HUES6 (cell line): ENCODE data around the gene ATP6V0B.

Experiments
- H3K27ac ChIP-seq: 2 replicates; pipeline ENCODE4 v1.7.0; 2013; ENCODE audit warnings: low read depth, mild to moderate bottlenecking, low read length, inconsistent platforms
- H3K27me3 ChIP-seq: 2 replicates; pipeline ENCODE4 v1.6.1; 2013; ENCODE audit warnings: low read length; ENCODE audit not compliant: control insufficient read depth, insufficient read depth
- H3K36me3 ChIP-seq: 2 replicates; pipeline ENCODE4 v1.6.1; 2013; ENCODE audit warnings: low read length; ENCODE audit not compliant: control insufficient read depth, insufficient read depth
- H3K4me1 ChIP-seq: 2 replicates; pipeline ENCODE4 v1.6.1; 2013; ENCODE audit warnings: low read length; ENCODE audit not compliant: control insufficient read depth, insufficient read depth
- H3K4me3 ChIP-seq: 2 replicates; pipeline ENCODE4 v1.5.1; 2013; ENCODE audit warnings: low read depth, low read length
- H3K9ac ChIP-seq: one replicate; pipeline ENCODE4 v1.6.1; 2013; ENCODE audit warnings: mild to moderate bottlenecking, low read length
- H3K9me3 ChIP-seq: 2 replicates; pipeline ENCODE4 v1.6.1; 2013; ENCODE audit warnings: low read depth, low read length; ENCODE audit not compliant: control insufficient read depth, insufficient read depth

Gene ATP6V0B

DNA sequence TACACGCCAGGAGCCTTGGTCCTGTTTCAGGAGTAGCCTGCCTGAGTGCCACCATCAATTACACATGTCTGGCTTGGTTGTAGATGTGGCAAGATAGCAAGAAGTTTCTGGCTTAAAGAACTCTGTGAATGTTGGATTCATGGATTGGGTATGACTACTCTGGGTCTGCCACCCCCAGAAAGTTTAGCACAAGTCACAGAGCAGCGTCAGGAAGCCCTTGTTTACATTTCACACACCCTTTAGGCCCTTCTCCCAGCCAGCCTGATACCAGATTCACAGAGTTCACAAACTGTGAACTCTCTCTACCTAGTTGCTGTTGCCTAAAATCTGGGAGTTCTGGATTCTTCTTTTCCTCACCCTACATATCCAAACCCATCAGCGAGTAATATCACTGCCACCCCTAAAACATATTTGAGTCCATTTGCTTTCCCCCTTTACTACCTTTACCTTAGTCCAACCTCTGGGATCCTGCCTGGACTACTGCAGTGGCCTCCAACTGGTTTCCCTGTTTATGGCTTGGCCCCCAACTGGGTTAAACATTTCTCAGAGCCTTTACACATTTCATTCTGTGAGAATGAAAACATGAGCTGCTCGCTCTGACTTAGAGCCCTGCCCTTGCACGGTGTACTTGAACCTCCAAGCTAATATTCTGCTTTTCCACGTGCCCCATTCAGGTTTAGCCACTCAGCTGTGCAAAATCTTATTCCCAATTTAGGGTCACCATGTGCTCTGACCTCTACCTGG is 12.6 kb downstream of the ATP6V0B start:
- no peak overlapping the region for H3K4me3 ChIP-seq
- no peaks in the 10 kb centered on the region for H3K9me3 ChIP-seq
- H3K27ac ChIP-seq = no peak overlapping the region
- H3K27me3 ChIP-seq = no peaks in the 10 kb centered on the region
- peaks cover 43% of the 10 kb centered on the region for H3K36me3 ChIP-seq
- H3K4me1 ChIP-seq = peaks cover 7% of the 10 kb centered on the region; the same call in 1 of the 2 replicates
- H3K9ac ChIP-seq = no peak overlapping the region

- Histone ChIP-seq H3K4me1 (peaks cover 20% of the 10 kb centered on the region), H3K9ac (peak overlapping the region; percentile 68), H3K36me3 (peaks cover 17% of the 10 kb centered on the region), H3K27ac (no peak overlapping the region; the same call in 1 of the 2 replicates), H3K4me3 (peak overlapping the region; percentile 85), H3K9me3 (no peaks in the 10 kb centered on the region), H3K27me3 (no peaks in the 10 kb centered on the region)
Measured at GRCh38 chr1:43990271-43991199, 15.8 kb downstream of the ATP6V0B start.

DNA sequence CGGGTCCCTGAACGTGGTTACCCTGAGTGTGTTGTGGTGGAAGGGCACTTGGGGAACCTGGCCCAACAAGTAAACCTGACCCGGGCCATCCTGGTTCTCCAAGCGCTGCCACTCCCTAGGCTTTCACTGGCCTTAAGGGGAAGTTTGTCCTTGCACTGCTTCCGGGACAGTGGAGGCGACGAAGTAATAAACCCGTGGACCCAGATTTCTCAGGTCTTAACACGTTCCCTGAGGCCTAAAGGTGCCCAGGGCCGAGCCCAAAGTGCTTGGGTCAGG is 16.4 kb downstream of the ATP6V0B start:
- peaks cover 20% of the 10 kb centered on the region for H3K4me1 ChIP-seq
- no peaks in the 10 kb centered on the region for H3K27me3 ChIP-seq
- H3K27ac ChIP-seq = peak overlapping the region; percentile 42; the same call in 1 of the 2 replicates
- H3K9me3 ChIP-seq = no peaks in the 10 kb centered on the region
- H3K36me3 ChIP-seq = peaks cover 12% of the 10 kb centered on the region
- H3K4me3 ChIP-seq = peak overlapping the region; percentile 85
- peak overlapping the region; percentile 68 for H3K9ac ChIP-seq

DNA sequence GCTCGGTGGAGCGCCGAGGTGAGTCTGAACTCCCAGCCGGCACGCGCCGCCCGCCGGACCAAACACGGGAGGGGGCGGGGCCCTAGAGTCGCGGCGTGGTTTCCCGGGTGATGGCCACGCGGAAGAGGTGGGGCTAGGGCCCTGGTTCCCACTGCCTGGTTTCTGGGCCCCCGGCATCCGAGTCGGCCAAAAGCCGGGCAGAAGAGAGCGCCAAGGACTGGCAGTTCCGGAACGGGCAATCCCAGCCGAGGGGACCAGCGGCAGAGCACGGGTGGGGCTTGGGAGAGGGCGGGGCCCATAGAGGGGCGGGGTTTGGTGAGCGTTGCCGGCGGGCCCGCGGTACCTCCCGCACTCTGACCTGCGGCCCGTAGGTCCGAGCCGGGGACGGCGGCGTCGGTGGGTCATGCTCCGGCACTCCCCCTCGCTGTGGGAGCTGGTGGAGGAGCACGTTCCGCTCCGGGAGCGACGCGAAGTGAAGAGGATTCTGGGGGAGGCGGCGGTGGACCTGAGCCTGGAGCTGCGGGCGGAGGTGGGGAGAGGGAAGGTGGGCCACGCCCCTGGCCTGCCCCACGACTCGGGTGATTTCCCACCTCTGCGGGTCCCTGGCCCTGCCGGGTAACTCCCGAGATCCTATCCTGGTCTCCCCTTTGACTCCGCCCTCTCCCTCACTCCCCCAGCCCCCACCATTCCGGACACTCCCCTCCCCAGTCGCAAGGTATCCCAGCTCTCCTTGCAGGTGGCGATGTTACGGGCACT is 16.9 kb downstream of the ATP6V0B start, which contains the start of gene CCDC24:
CCDC24 (plus strand) TSS at position 124 of the 756 bp plus-strand sequence; CDS start at position 404, 280 bp downstream.
- H3K27ac ChIP-seq = peak within 1 kb of the TSS; percentile 42
- H3K4me1 ChIP-seq = peaks cover 20% of the 10 kb centered on the region
- peaks cover 8% of the 10 kb centered on the region for H3K36me3 ChIP-seq
- H3K9me3 ChIP-seq = no peaks in the 10 kb centered on the region
- peak within 1 kb of the TSS; percentile 68 for H3K9ac ChIP-seq
- H3K4me3 ChIP-seq = peak within 1 kb of the TSS; percentile 85
- H3K27me3 ChIP-seq = no peaks in the 10 kb centered on the region

DNA sequence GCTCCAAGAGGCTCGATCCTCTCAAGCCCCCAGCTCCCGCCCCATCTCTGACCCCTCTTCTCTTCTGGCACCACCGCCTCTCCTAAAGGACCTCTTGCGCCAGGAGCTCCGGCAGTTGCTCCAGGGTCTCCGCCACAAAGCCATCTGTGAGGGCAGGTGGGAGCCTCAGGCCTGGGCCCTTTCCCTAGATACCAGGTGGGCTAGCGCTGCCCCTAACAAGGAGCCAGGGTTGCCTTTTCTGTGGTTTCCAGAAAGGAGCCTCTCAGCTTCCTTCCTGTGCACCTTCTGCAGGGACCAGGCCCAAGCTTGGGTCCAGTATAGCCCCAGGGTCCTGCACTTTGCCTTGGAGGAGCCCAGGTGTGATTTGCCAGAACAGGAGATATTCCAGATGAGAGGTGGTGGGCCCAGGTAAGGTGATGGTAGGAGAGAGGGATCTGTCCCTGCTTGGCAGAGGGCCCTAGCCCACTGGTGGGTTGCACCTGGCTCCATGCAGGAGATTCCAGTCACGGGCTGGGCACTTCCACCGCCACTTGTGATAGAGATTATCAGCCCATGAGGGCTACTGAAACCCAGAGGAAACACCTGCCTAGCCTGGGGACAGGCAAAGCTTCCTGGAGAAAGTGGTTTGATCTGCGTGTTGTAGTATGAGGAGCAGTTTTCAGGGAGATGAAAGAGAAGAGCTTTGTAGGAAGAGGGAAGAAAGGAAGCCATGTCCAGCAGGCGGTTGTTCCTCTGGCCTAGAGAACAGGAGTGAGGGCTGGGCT is 17.7 kb downstream of the ATP6V0B start:
- peaks cover 24% of the 10 kb centered on the region for H3K4me1 ChIP-seq
- H3K9ac ChIP-seq = peak overlapping the region; percentile 66
- H3K9me3 ChIP-seq = no peaks in the 10 kb centered on the region
- H3K27ac ChIP-seq = no peak overlapping the region
- peaks cover under 1% of the 10 kb centered on the region; the same call in 1 of the 2 replicates for H3K36me3 ChIP-seq
- H3K4me3 ChIP-seq = peak overlapping the region; percentile 85
- no peaks in the 10 kb centered on the region for H3K27me3 ChIP-seq

DNA sequence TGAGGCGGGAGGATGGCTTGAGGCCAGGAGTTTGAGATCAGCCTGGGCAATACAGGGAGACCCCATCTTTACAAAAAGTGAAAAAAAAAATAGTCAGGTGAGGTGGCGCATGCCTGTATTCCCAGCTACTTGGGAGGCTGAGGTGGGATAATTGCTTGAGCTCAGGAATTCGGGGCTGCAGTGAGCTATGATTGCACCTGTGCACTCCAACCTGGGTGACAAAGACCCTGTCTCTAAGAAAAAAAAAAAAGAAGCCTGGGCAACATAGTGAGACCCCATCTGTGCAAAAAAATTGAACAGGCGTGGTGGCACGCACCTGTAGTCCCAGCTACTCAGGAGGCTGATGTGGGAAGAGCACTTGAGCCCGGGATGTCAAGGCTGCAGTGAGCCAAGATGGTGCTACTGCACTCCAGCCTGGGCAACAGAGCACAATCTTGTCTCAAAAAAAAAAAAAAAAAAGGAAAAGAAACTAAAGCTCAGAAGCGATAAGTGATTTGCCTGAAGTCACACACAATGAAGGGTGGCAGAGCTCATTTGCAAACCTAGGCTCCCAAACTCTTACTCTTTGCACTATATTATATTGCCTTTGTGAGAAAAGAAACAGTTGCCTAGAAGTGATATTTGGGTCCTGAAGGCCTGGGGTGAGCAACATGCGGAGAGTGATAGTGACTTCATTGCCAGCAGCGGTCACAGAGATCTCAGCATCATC is 18.6 kb downstream of the ATP6V0B start:
- Histone ChIP-seq H3K27ac (no peak overlapping the region), H3K27me3 (no peaks in the 10 kb centered on the region), H3K4me1 (peaks cover 27% of the 10 kb centered on the region), H3K36me3 (no peaks in the 10 kb centered on the region), H3K4me3 (no peak overlapping the region), H3K9me3 (no peaks in the 10 kb centered on the region), H3K9ac (no peak overlapping the region)

DNA sequence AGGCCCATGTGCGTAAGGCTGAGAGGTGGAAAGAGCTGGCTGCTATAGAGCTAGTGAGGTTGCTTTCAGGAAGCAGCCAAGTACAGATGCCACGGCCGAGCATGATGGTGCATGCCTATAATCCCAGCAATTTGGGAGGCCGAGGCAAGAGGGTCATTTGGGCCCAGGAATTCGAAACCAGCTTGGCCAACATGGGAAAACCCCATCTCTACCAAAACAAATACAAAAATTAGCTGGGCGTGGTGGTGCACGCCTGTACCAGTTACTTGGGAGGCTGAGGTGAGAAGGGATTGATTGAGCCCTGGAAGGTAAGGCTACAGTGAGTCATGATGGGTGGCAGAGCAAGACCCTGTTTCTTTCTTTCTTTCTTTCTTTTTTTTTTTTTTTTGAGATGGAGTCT is 19.3 kb downstream of the ATP6V0B start:
- H3K9ac ChIP-seq = no peak overlapping the region
- H3K27me3 ChIP-seq = no peaks in the 10 kb centered on the region
- no peak overlapping the region for H3K4me3 ChIP-seq
- H3K9me3 ChIP-seq = no peaks in the 10 kb centered on the region
- H3K36me3 ChIP-seq = no peaks in the 10 kb centered on the region
- peaks cover 27% of the 10 kb centered on the region for H3K4me1 ChIP-seq
- no peak overlapping the region for H3K27ac ChIP-seq

- Histone ChIP-seq H3K9ac (no peak overlapping the region), H3K4me3 (no peak overlapping the region), H3K27ac (no peak overlapping the region)
Measured at GRCh38 chr1:43994794-43995790, 20.3 kb downstream of the ATP6V0B start.

DNA sequence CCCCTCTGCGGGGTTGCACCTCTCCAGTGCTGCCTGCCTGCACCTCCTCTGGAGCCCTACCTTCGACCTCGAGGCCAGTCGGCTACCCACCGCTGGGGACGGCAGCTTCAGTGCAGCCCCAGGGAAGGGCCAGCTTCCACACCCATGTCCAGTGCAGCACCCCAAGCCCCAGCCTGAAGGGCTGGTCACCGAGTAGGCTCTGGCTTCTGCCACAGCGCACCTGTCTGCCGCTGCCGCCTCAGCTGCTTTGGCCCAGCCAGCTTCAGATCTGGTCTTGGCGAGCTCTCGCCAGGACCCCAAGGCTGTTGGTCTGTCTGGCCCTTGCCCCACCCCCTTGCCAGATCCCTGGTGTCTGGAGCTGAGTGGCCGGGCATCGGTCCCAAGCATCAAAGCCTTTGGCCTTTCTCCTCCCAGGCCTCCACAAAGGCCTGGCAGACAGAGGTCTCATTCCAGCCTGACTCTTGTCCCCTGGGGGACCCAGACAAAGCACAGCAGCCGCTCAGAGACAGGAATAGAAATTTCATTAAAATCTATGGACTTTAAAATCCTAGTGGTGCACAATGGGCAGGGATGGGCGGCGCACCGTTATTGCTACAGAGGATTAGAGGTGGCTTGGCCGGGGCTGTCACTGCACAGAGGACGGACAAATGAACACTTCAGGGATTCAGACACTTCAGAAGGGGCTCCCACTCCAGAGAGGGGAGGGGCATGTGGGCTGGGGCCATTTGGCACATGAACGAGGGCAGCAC is 21.4 kb downstream of the ATP6V0B start:
- Histone ChIP-seq H3K27ac (no peak overlapping the region), H3K36me3 (peaks cover 13% of the 10 kb centered on the region; the same call in 1 of the 2 replicates), H3K27me3 (no peaks in the 10 kb centered on the region), H3K9ac (no peak overlapping the region), H3K9me3 (no peaks in the 10 kb centered on the region), H3K4me3 (no peak overlapping the region), H3K4me1 (peaks cover 20% of the 10 kb centered on the region)

More at GRCh38 chr1:43994794-43995790, 20.3 kb downstream of the ATP6V0B start:
- Histone ChIP-seq H3K9me3 (no peaks in the 10 kb centered on the region), H3K4me1 (peaks cover 27% of the 10 kb centered on the region), H3K36me3 (peaks cover 7% of the 10 kb centered on the region; the same call in 1 of the 2 replicates), H3K27me3 (no peaks in the 10 kb centered on the region)
